Adrenal gland (tissue), 5 donors: ENCODE measurements around the gene ARHGAP5.

Experiments
- CTCF ChIP-seq, 6 experiments: fragments of 450-650 bp in 4 of 6; fragments of 200-600 bp in 2 of 6; sonication (generic) in 1 of 6; IDR thresholded peaks; 1 replicate in 5 of 6; 2 replicates in 1 of 6; pipeline versions ENCODE4 v1.5.1 to v1.8.0; 2016 to 2021; ENCODE audit warnings: antibody characterized with exemption in 6 of 6, mild to moderate bottlenecking in 2 of 6, moderate library complexity in 1 of 6
- POLR2A ChIP-seq, 2 donors: fragments of 450-650 bp; IDR thresholded peaks; one replicate each; pipeline ENCODE4 v1.6.1; 2017; ENCODE audit warnings: antibody characterized with exemption in 2 of 2, mild to moderate bottlenecking in 2 of 2, moderate library complexity in 1 of 2
- donor health status: DM: no; HTN: no; CAD: no.

GRCh38 chr14:32054536-32054935 is 22.6 kb upstream of the ARHGAP5 start:
- no peak for TF ChIP-seq CTCF (IDR thresholded peaks at IDR 0.05)
- TF ChIP-seq POLR2A (IDR thresholded peaks at IDR 0.05): no peak
